IMR-90 (cell line): ENCODE measurements around the gene TOMM20L.

ENCODE experiments used
- BHLHE40 ChIP-seq: fragments of 150-350 bp; IDR thresholded peaks from 2 replicates; pipeline ENCODE4 v1.6.1; 2016; ENCODE audit warnings: mild to moderate bottlenecking, low read depth, low read length
- MAZ ChIP-seq: IDR thresholded peaks from 2 replicates; pipeline ENCODE4 v1.6.1; 2012; ENCODE audit warnings: low read depth, mild to moderate bottlenecking, low read length, improper control_type of control experiment, moderate library complexity, borderline replicate concordance
- NFE2L2 ChIP-seq: fragments of 150-350 bp; IDR thresholded peaks from 2 replicates; pipeline ENCODE4 v1.6.1; 2016; ENCODE audit warnings: low read depth, mild to moderate bottlenecking, low read length
- POLR2A ChIP-seq: IDR thresholded peaks from 2 replicates; pipeline ENCODE4 v1.6.1; 2012; ENCODE audit warnings: mild to moderate bottlenecking, low read depth, low read length
- RCOR1 ChIP-seq: IDR thresholded peaks from 2 replicates; pipeline ENCODE4 v1.6.1; 2012; ENCODE audit warnings: mild to moderate bottlenecking, low read length, improper control_type of control experiment; ENCODE audit not compliant: insufficient replicate concordance
- RFX5 ChIP-seq: IDR thresholded peaks from 2 replicates; pipeline ENCODE4 v1.8.0; 2012; ENCODE audit warnings: low read depth, mild to moderate bottlenecking, low read length, moderate library complexity
- SMC3 ChIP-seq: fragments of 150-350 bp; IDR thresholded peaks from 2 replicates; pipeline ENCODE4 v1.6.1; 2016; ENCODE audit warnings: low read depth, mild to moderate bottlenecking, antibody characterized with exemption, low read length, moderate library complexity
- TF ChIP-seq, protein P1 (sequence below): conservative IDR thresholded peaks from 2 replicates; pipeline ENCODE4 v1.5.1; 2012; ENCODE audit warnings: mild to moderate bottlenecking, low read depth, low read length, improper control_type of control experiment
- TF ChIP-seq, protein P2 (sequence below): fragments of 150-350 bp; IDR thresholded peaks from 2 replicates; pipeline ENCODE4 v1.6.1; 2017; ENCODE audit warnings: mild to moderate bottlenecking, antibody characterized with exemption, low read length, low read depth

DNA sequence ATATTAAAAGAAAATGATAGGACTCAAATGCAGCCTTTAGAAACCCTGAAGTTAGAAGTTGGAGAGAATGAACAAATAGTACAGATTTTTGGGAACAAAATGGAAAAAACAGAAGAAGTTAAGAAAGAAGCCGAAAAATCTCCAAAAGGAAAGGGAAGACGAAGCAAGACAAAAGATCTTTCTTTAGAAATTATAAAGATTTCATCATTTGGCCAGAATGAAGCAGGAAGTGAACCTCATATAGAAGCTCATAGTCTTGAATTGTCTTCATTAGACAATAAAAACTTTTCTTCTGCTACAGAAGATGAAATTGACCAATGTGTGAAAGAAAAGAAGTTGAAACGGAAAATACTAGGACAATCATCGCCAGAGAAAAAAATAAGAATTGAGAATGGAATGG, 31.4 kb upstream of the TOMM20L start:
- TF ChIP-seq, protein P1, sequence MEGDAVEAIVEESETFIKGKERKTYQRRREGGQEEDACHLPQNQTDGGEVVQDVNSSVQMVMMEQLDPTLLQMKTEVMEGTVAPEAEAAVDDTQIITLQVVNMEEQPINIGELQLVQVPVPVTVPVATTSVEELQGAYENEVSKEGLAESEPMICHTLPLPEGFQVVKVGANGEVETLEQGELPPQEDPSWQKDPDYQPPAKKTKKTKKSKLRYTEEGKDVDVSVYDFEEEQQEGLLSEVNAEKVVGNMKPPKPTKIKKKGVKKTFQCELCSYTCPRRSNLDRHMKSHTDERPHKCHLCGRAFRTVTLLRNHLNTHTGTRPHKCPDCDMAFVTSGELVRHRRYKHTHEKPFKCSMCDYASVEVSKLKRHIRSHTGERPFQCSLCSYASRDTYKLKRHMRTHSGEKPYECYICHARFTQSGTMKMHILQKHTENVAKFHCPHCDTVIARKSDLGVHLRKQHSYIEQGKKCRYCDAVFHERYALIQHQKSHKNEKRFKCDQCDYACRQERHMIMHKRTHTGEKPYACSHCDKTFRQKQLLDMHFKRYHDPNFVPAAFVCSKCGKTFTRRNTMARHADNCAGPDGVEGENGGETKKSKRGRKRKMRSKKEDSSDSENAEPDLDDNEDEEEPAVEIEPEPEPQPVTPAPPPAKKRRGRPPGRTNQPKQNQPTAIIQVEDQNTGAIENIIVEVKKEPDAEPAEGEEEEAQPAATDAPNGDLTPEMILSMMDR: no peak
- TF ChIP-seq MAZ (no peak), RFX5 (no peak), POLR2A (no peak), RCOR1 (no peak), BHLHE40 (no peak), NFE2L2 (no peak), SMC3 (no peak)
- TF ChIP-seq, protein P2, sequence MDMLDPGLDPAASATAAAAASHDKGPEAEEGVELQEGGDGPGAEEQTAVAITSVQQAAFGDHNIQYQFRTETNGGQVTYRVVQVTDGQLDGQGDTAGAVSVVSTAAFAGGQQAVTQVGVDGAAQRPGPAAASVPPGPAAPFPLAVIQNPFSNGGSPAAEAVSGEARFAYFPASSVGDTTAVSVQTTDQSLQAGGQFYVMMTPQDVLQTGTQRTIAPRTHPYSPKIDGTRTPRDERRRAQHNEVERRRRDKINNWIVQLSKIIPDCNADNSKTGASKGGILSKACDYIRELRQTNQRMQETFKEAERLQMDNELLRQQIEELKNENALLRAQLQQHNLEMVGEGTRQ: no peak
